ENCODE data around the gene E2F7.

Gene E2F7

GRCh38 chr12:77082021-77082420 lies 16.7 kb upstream of the E2F7 start (continued):
- no peak for TF ChIP-seq ZSCAN23 (tag by site-specific recombination; IDR thresholded peaks at IDR 0.05)
- TF ChIP-seq ZNF341 (tag by site-specific recombination; IDR thresholded peaks at IDR 0.05; ENCODE audit: low read depth): no peak
- TF ChIP-seq ZFP41 (tag by site-specific recombination; IDR thresholded peaks at IDR 0.05; ENCODE audit: borderline replicate concordance): no peak
- TF ChIP-seq, protein P1, sequence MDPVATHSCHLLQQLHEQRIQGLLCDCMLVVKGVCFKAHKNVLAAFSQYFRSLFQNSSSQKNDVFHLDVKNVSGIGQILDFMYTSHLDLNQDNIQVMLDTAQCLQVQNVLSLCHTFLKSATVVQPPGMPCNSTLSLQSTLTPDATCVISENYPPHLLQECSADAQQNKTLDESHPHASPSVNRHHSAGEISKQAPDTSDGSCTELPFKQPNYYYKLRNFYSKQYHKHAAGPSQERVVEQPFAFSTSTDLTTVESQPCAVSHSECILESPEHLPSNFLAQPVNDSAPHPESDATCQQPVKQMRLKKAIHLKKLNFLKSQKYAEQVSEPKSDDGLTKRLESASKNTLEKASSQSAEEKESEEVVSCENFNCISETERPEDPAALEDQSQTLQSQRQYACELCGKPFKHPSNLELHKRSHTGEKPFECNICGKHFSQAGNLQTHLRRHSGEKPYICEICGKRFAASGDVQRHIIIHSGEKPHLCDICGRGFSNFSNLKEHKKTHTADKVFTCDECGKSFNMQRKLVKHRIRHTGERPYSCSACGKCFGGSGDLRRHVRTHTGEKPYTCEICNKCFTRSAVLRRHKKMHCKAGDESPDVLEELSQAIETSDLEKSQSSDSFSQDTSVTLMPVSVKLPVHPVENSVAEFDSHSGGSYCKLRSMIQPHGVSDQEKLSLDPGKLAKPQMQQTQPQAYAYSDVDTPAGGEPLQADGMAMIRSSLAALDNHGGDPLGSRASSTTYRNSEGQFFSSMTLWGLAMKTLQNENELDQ (tag by site-specific recombination; IDR thresholded peaks at IDR 0.05; ENCODE audit: low read depth): no peak
- TF ChIP-seq ZBTB7A (tag by site-specific recombination; IDR thresholded peaks at IDR 0.05; ENCODE audit: low read depth): no peak
- no peak for TF ChIP-seq ZNF23 (tag by site-specific recombination; IDR thresholded peaks at IDR 0.05; ENCODE audit: borderline replicate concordance)

GRCh38 chr12:77079631-77080030 lies 14.3 kb upstream of the E2F7 start:
- TF ChIP-seq ZNF140 (tag by site-specific recombination; IDR thresholded peaks at IDR 0.05) (no peak), ZNF776 (tag by site-specific recombination; IDR thresholded peaks at IDR 0.05; ENCODE audit: borderline replicate concordance) (no peak), ZNF529 (tag by site-specific recombination; IDR thresholded peaks at IDR 0.05; ENCODE audit: insufficient replicate concordance) (no peak), ZEB2 (tag by site-specific recombination; IDR thresholded peaks at IDR 0.05) (no peak), ZXDB (tag by site-specific recombination; IDR thresholded peaks at IDR 0.05) (no peak), ZNF561 (tag by site-specific recombination; IDR thresholded peaks at IDR 0.05; ENCODE audit: borderline replicate concordance) (no peak), ZBTB8A (tag by site-specific recombination; IDR thresholded peaks at IDR 0.05) (no peak), ZNF350 (tag by site-specific recombination; IDR thresholded peaks at IDR 0.05) (no peak), ZFHX2 (tag by site-specific recombination; conservative IDR thresholded peaks at IDR 0.05) (no peak), ZNF341 (tag by site-specific recombination; IDR thresholded peaks at IDR 0.05; ENCODE audit: low read depth) (no peak), KLF7 (tag by site-specific recombination; IDR thresholded peaks at IDR 0.05; ENCODE audit: borderline replicate concordance) (no peak), SETDB1 (IDR thresholded peaks at IDR 0.05; ENCODE audit: insufficient read length, low read length) (no peak), ZNF266 (tag by site-specific recombination; IDR thresholded peaks at IDR 0.05; ENCODE audit: low read depth) (no peak)
- TF ChIP-seq, protein P2, sequence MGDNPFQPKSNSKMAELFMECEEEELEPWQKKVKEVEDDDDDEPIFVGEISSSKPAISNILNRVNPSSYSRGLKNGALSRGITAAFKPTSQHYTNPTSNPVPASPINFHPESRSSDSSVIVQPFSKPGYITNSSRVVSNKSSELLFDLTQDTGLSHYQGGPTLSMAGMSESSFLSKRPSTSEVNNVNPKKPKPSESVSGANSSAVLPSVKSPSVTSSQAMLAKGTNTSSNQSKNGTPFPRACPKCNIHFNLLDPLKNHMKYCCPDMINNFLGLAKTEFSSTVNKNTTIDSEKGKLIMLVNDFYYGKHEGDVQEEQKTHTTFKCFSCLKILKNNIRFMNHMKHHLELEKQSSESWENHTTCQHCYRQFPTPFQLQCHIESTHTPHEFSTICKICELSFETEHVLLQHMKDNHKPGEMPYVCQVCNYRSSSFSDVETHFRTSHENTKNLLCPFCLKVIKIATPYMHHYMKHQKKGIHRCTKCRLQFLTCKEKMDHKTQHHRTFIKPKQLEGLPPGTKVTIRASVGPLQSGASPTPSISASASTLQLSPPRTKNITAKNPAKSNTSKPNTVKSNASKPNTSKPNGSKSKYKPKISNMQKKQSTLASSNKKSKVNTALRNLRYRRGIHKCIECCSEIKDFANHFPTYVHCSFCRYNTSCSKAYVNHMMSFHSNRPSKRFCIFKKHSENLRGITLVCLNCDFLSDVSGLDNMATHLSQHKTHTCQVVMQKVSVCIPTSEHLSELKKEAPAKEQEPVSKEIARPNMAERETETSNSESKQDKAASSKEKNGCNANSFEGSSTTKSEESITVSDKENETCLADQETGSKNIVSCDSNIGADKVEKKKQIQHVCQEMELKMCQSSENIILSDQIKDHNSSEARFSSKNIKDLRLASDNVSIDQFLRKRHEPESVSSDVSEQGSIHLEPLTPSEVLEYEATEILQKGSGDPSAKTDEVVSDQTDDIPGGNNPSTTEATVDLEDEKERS (tag by site-specific recombination; IDR thresholded peaks at IDR 0.05): no peak
- TF ChIP-seq, protein P3, sequence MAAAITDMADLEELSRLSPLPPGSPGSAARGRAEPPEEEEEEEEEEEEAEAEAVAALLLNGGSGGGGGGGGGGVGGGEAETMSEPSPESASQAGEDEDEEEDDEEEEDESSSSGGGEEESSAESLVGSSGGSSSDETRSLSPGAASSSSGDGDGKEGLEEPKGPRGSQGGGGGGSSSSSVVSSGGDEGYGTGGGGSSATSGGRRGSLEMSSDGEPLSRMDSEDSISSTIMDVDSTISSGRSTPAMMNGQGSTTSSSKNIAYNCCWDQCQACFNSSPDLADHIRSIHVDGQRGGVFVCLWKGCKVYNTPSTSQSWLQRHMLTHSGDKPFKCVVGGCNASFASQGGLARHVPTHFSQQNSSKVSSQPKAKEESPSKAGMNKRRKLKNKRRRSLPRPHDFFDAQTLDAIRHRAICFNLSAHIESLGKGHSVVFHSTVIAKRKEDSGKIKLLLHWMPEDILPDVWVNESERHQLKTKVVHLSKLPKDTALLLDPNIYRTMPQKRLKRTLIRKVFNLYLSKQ (tag by site-specific recombination; IDR thresholded peaks at IDR 0.05; ENCODE audit: borderline replicate concordance): no peak
- no peaks in the 10 kb centered on the region for H3K9me3 ChIP-seq (ENCODE audit: control insufficient read depth, insufficient read depth, low read depth, low read length)
- CTCF ChIA-PET: interaction anchor here (0.9 kb wide), 1 partner anchor 30 kb away, joined by 6 read pairs; no protein-coding TSS in a partner anchor
- no peak overlapping the region for H3K4me3 ChIP-seq (ENCODE audit: low read depth, low read length)
- POLR2A ChIA-PET: no interaction called here
- no peaks in the 10 kb centered on the region for H3K36me3 ChIP-seq (ENCODE audit: control insufficient read depth in 2 of 2, insufficient read depth in 1 of 2, low read length in 2 of 2)
- H3K4me1 ChIP-seq (ENCODE audit: control insufficient read depth, insufficient read depth, low read length): no peaks in the 10 kb centered on the region
- no peak overlapping the region for H3K27ac ChIP-seq (ENCODE audit: extremely low read depth, low read depth, low read length)
